HepG2 (cell line): ENCODE measurements around the gene PCARE. TPM values are rescaled to one million over a fixed set of nuclear protein-coding genes. Genes with fewer than 3 reads are reported as not detected.

Experiments used
- AGO1 ChIP-seq: fragments of 200-400 bp; formaldehyde crosslinking; IDR thresholded peaks from 2 replicates; pipeline ENCODE4 v1.6.1; 2017; ENCODE audit warnings: mild to moderate bottlenecking, low read depth, low read length, moderate library complexity; ENCODE audit not compliant: poor library complexity, severe bottlenecking
- ARID5B ChIP-seq: IDR thresholded peaks from 2 replicates; pipeline ENCODE4 v1.4.0; 2020; ENCODE audit warnings: mild to moderate bottlenecking, missing genetic modification reagents
- CSRNP2 ChIP-seq: sonication (generic); formaldehyde crosslinking; conservative IDR thresholded peaks from 2 replicates; pipeline ENCODE4 v1.8.0; 2022; ENCODE audit warnings: low read depth, missing genetic modification reagents
- HHEX ChIP-seq: IDR thresholded peaks from 2 replicates; pipeline ENCODE4 v1.6.1; 2016; ENCODE audit warnings: control low read depth
- HNF1A ChIP-seq, 2 experiments: sonication (generic) in 1 of 2; formaldehyde crosslinking in 1 of 2; IDR thresholded peaks; 2 replicates each; pipeline versions ENCODE4 v1.4.0 to v1.6.1; 2016 to 2020; ENCODE audit warnings: borderline replicate concordance in 1 of 2, low read depth in 1 of 2, mild to moderate bottlenecking in 1 of 2, missing genetic modification reagents in 1 of 2
- MTF2 ChIP-seq: sonication (generic); formaldehyde crosslinking; IDR thresholded peaks from 2 replicates; pipeline ENCODE4 v1.5.0; 2020; ENCODE audit warnings: missing genetic modification reagents, borderline replicate concordance
- PRPF4 ChIP-seq: fragments of 200-400 bp; formaldehyde crosslinking; IDR thresholded peaks from 2 replicates; pipeline ENCODE4 v1.6.1; 2016; ENCODE audit warnings: low read length, low read depth; ENCODE audit not compliant: poor library complexity, severe bottlenecking
- SRSF9 ChIP-seq: fragments of 200-400 bp; formaldehyde crosslinking; IDR thresholded peaks from 2 replicates; pipeline ENCODE4 v1.6.1; 2018; ENCODE audit warnings: borderline replicate concordance, mild to moderate bottlenecking, low read depth, low read length; ENCODE audit not compliant: insufficient read depth, poor library complexity, severe bottlenecking
- TEAD3 ChIP-seq: optimal IDR thresholded peaks from 2 replicates; pipeline ENCODE3; 2016; ENCODE audit warnings: borderline replicate concordance
- ZNF24 ChIP-seq: fragments of 450-650 bp; IDR thresholded peaks from 2 replicates; pipeline ENCODE4 v1.6.1; 2017; ENCODE audit warnings: antibody characterized with exemption, mild to moderate bottlenecking
- ZNF280B ChIP-seq: sonication (generic); formaldehyde crosslinking; IDR thresholded peaks from 2 replicates; pipeline ENCODE4 v1.5.0; 2020; ENCODE audit warnings: missing genetic modification reagents, mild to moderate bottlenecking, borderline replicate concordance
- ZNF33A ChIP-seq: sonication (generic); formaldehyde crosslinking; IDR thresholded peaks from 2 replicates; pipeline ENCODE4 v1.5.1; 2020; ENCODE audit warnings: missing genetic modification reagents, mild to moderate bottlenecking, moderate library complexity, borderline replicate concordance
- ZNF562 ChIP-seq: sonication (generic); formaldehyde crosslinking; IDR thresholded peaks from 2 replicates; pipeline ENCODE4 v1.8.0; 2022; ENCODE audit warnings: missing genetic modification reagents, borderline replicate concordance
- ZNF773 ChIP-seq: sonication (generic); formaldehyde crosslinking; IDR thresholded peaks from 2 replicates; pipeline ENCODE4 v1.4.0; 2020; ENCODE audit warnings: missing genetic modification reagents, borderline replicate concordance
- ZNF83 ChIP-seq: sonication (generic); formaldehyde crosslinking; IDR thresholded peaks from 2 replicates; pipeline ENCODE4 v1.4.0; 2020; ENCODE audit warnings: missing genetic modification reagents, mild to moderate bottlenecking, borderline replicate concordance
- ZNF878 ChIP-seq: sonication (generic); formaldehyde crosslinking; IDR thresholded peaks from 2 replicates; pipeline ENCODE4 v1.8.1; 2023; ENCODE audit warnings: mild to moderate bottlenecking, missing genetic modification reagents, moderate library complexity
- polyA plus RNA-seq, 8 experiments: library from polyadenylated mRNA; depleted of rRNA in 3 of 8; stranded (reverse) in 7 of 8; unstranded in 1 of 8; fragments of >200 nt; fragmentation: Illumina TruSeq in 4 of 8; extraction: Trizol in 4 of 8; gene quantifications; 2 replicates each; pipeline versions ENCODE4 v1.2.1 to v1.2.3, GENCODE V29; 2011 to 2016; ENCODE audit warnings: low read depth in 4 of 8, missing spikeins in 1 of 8, mixed read lengths in 1 of 8; ENCODE audit not compliant: insufficient read depth in 1 of 8
- total RNA-seq, 5 experiments: library from RNA; depleted of rRNA; stranded (reverse); fragments of >200 nt; fragmentation: Illumina TruSeq; extraction: Trizol; gene quantifications; 2 replicates each; pipeline ENCODE4 v1.2.3, GENCODE V29; 2016; ENCODE audit warnings: low read depth in 1 of 5

PCARE gene
- total and polyA plus RNA-seq, 2 of the 13 experiments (the other 11 are each of a cell fraction or from before 2014, with no cell fraction given), result not detected

- TF ChIP-seq ZNF280B (CRISPR knock-in tag) (no peak), HNF1A (IDR thresholded peaks at IDR 0.05; ENCODE audit: low read depth) (no peak), HNF1A (CRISPR knock-in tag; IDR thresholded peaks at IDR 0.05; ENCODE audit: borderline replicate concordance) (no peak), ZNF562 (CRISPR knock-in tag) (no peak), HHEX (CRISPR knock-in tag) (no peak), ZNF33A (no peak), ZNF878 (0 out of 2 replicates have a peak, but pooled peaks have one; percentile 20), ZNF24 (no peak), ZNF83 (no peak), SRSF9 (no peak), ARID5B (peak; percentile 64), MTF2 (CRISPR knock-in tag) (no peak), ZNF773 (CRISPR knock-in tag) (no peak), AGO1 (no peak), CSRNP2 (no peak), TEAD3 (CRISPR knock-in tag) (peak; percentile 16), PRPF4 (peak; percentile 71)
These were observed 33.9 kb upstream of the PCARE start (continued) for GRCh38 chr2:29108225-29108624.
